ENCODE measurements around the gene KCNQ4.

GRCh38 chr1:40837601-40838000 lies 54.0 kb downstream of the KCNQ4 start:
- TF ChIP-seq POLR2A (IDR thresholded peaks at IDR 0.05; ENCODE audit: low read depth, low read length) (no peak), POLR2AphosphoS5 (IDR thresholded peaks at IDR 0.05; ENCODE audit: low read depth, low read length) (no peak), TAF1 (IDR thresholded peaks at IDR 0.05; ENCODE audit: borderline replicate concordance, low read depth, low read length) (no peak)

Data from GM12892 (cell line).